Measurements from ENCODE around the gene HIVEP3.

HIVEP3 gene

DNA sequence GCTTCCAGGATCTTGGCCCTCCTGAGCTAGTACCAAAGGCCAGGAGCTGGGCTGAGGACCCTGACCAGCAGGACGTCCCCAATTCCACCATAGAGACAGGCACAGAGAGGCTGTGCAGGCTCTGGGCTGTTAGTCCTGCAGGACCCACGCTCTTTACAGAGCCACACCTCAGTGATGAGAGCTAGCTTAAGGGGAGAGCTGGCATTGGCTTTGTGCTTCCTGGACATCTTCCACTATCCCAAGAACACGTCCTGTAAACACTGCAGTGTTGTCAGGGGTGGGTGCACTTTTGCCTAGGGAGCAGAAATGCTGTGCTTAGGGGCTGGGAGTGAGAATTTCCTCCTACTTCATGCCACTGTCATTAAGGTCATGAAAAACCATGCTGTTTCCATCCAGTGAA is 342.5 kb downstream of the HIVEP3 start:
- DNase-seq, result no peak
- Histone ChIP-seq H3K4me1 (ENCODE audit: control insufficient read depth, low read depth, low read length) (no peaks in the 10 kb centered on the region), H4K5ac (ENCODE audit: low read length) (no peak overlapping the region), H3K79me1 (ENCODE audit: low read length) (no peaks in the 10 kb centered on the region), H3K36me3 (ENCODE audit: control insufficient read depth, insufficient read depth, low read length) (no peaks in the 10 kb centered on the region), H2BK5ac (ENCODE audit: low read length) (no peak overlapping the region), H3K9ac (ENCODE audit: low read length) (no peak overlapping the region), H3K79me2 (ENCODE audit: control insufficient read depth, insufficient read depth, low read length) (no peaks in the 10 kb centered on the region), H3K27ac (ENCODE audit: low read depth, low read length) (no peak overlapping the region), H3K4me2 (ENCODE audit: low read length) (no peak overlapping the region), H3K18ac (ENCODE audit: low read length) (no peak overlapping the region), H4K8ac (ENCODE audit: low read depth, low read length) (no peak overlapping the region), H2BK120ac (ENCODE audit: low read depth, low read length) (no peak overlapping the region), H3K23ac (ENCODE audit: low read length) (no peak overlapping the region), H3K4me3 (ENCODE audit: low read length) (no peak overlapping the region), H3K56ac (ENCODE audit: low read length) (no peak overlapping the region), H3K27me3 (ENCODE audit: insufficient read depth, low read length, poor library complexity) (no peaks in the 10 kb centered on the region), H2BK15ac (replicated peaks; ENCODE audit: low read depth) (no peak overlapping the region), H2AK5ac (ENCODE audit: low read length) (no peak overlapping the region), H3K4ac (ENCODE audit: low read depth, low read length) (no peak overlapping the region)
- WGBS (ENCODE audit: extremely low coverage, insufficient coverage, low lambda C conversion rate), result no CpG with 5 or more reads among the region's 3 CpGs

DNA sequence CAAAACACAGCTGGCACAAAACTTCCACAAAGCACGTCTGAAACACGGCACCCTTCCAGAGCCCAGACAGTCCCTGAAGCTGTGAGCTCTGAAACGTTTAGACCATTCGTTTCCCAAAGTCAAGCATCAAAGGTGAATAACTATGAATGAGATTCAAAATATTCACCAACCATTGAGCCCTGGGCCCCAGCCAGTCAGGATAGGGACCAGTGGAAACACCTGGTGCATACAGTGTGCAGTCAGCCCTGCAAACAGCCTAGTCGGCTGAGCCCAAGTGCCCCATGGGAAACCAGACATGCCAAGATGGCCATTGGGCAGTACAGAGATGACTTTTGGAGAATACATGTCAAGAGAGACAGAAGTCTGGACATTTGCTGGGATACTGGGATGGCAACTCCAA is 343.9 kb downstream of the HIVEP3 start:
- no peaks in the 10 kb centered on the region for H3K27me3 ChIP-seq (ENCODE audit: insufficient read depth, low read length, poor library complexity)
- H3K18ac ChIP-seq (ENCODE audit: low read length), result no peak overlapping the region
- H3K27ac ChIP-seq (ENCODE audit: low read depth, low read length), result no peak overlapping the region
- H3K4me1 ChIP-seq (ENCODE audit: control insufficient read depth, low read depth, low read length), result no peaks in the 10 kb centered on the region
- no peak overlapping the region for H3K4ac ChIP-seq (ENCODE audit: low read depth, low read length)
- H2BK120ac ChIP-seq (ENCODE audit: low read depth, low read length), result no peak overlapping the region
- H3K23ac ChIP-seq (ENCODE audit: low read length), result no peak overlapping the region
- H2BK15ac ChIP-seq (replicated peaks; ENCODE audit: low read depth), result no peak overlapping the region
- H2AK5ac ChIP-seq (ENCODE audit: low read length), result no peak overlapping the region
- H3K79me2 ChIP-seq (ENCODE audit: control insufficient read depth, insufficient read depth, low read length), result no peaks in the 10 kb centered on the region
- H4K5ac ChIP-seq (ENCODE audit: low read length), result no peak overlapping the region
- WGBS (ENCODE audit: extremely low coverage, insufficient coverage, low lambda C conversion rate), result no CpG with 5 or more reads among the region's 5 CpGs
- no peaks in the 10 kb centered on the region for H3K36me3 ChIP-seq (ENCODE audit: control insufficient read depth, insufficient read depth, low read length)
- no peak overlapping the region for H3K56ac ChIP-seq (ENCODE audit: low read length)
- H4K8ac ChIP-seq (ENCODE audit: low read depth, low read length), result no peak overlapping the region
- DNase-seq, result no peak
- no peaks in the 10 kb centered on the region for H3K79me1 ChIP-seq (ENCODE audit: low read length)
- H3K9ac ChIP-seq (ENCODE audit: low read length), result no peak overlapping the region
- no peak overlapping the region for H2BK5ac ChIP-seq (ENCODE audit: low read length)
- no peak overlapping the region for H3K4me2 ChIP-seq (ENCODE audit: low read length)
- H3K4me3 ChIP-seq (ENCODE audit: low read length), result no peak overlapping the region

DNA sequence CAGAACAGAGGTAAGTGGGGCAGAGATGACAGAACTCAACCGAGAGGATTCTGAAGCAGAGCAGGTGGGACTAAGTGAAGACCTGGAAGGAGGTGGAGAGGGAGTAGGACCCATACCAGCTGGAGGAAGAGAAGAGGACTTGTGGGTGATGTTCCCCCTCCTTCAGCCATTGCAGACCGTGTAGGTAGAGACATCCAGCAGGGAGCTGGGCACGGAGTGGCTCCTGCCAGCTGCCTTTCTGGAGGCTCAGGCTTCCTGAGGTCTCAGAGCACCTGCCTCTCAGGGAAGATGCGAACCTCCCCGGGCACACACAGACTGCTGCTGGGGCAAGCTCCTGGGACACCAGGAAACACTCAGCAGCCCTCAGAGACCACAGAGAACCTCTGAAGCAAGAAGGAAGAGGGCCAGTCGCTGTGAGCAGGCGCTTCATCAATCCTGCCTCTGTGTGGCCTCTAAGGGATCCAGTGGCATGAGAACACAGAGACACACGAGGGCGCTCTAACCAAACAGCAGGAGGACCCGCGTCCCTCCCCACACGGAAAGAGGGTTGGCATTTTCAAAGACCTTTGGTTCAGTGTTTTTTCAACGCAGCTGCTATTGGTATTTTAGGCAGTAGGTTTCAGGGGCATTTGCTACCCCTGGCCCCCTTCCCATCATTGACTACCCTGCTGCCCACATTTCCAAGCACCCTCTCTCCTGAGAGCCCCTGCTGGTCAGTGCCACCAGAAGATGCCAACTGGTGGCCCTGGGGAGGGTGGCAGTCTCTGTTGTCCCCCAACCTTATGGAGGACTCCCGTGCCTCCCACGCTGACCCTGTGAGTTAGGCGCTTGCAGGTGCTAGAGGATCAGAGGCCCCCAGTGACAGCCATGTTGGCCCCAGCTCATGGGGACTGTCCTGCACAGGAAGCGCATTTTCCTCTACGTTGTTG is 344.7 kb downstream of the HIVEP3 start:
- Histone ChIP-seq H3K79me1 (ENCODE audit: low read length) (no peaks in the 10 kb centered on the region), H3K27me3 (ENCODE audit: insufficient read depth, low read length, poor library complexity) (no peaks in the 10 kb centered on the region), H3K56ac (ENCODE audit: low read length) (no peak overlapping the region), H3K18ac (ENCODE audit: low read length) (no peak overlapping the region), H4K5ac (ENCODE audit: low read length) (no peak overlapping the region), H3K79me2 (ENCODE audit: control insufficient read depth, insufficient read depth, low read length) (no peaks in the 10 kb centered on the region), H2BK5ac (ENCODE audit: low read length) (no peak overlapping the region), H3K9ac (ENCODE audit: low read length) (no peak overlapping the region), H3K4me1 (ENCODE audit: control insufficient read depth, low read depth, low read length) (no peaks in the 10 kb centered on the region), H3K23ac (ENCODE audit: low read length) (no peak overlapping the region), H3K4me2 (ENCODE audit: low read length) (no peak overlapping the region), H2BK120ac (ENCODE audit: low read depth, low read length) (no peak overlapping the region), H3K4ac (ENCODE audit: low read depth, low read length) (no peak overlapping the region), H3K27ac (ENCODE audit: low read depth, low read length) (no peak overlapping the region), H4K8ac (ENCODE audit: low read depth, low read length) (no peak overlapping the region), H3K36me3 (ENCODE audit: control insufficient read depth, insufficient read depth, low read length) (no peaks in the 10 kb centered on the region), H2AK5ac (ENCODE audit: low read length) (no peak overlapping the region), H2BK15ac (replicated peaks; ENCODE audit: low read depth) (no peak overlapping the region), H3K4me3 (ENCODE audit: low read length) (no peak overlapping the region)
- no CpG with 5 or more reads among the region's 18 CpGs for WGBS (ENCODE audit: extremely low coverage, insufficient coverage, low lambda C conversion rate)
- DNase-seq, result peak; percentile 84

DNA sequence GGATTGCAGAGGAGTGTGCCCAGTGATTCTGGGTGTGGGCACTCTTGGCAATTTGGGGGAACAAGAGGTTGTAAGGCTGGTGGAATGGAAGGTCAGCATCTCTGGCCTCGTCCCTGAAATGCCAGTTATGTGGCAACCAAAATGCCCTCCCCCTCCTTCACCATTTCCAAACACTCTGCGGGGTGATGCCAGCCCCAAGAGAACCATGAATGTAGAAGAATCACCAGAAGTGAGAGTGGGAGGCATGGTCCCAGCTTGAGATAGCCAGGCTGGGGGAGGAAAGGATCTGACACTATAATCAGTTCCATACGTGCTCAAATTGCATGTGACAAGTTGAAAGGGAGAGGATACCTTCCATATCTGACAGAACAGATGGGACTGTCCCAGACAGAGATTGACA is 345.5 kb downstream of the HIVEP3 start:
- H2BK5ac ChIP-seq (ENCODE audit: low read length), result no peak overlapping the region
- no peaks in the 10 kb centered on the region for H3K27me3 ChIP-seq (ENCODE audit: insufficient read depth, low read length, poor library complexity)
- H3K4me2 ChIP-seq (ENCODE audit: low read length), result no peak overlapping the region
- H2BK120ac ChIP-seq (ENCODE audit: low read depth, low read length), result no peak overlapping the region
- H2BK15ac ChIP-seq (replicated peaks; ENCODE audit: low read depth), result no peak overlapping the region
- H4K5ac ChIP-seq (ENCODE audit: low read length), result no peak overlapping the region
- no peak overlapping the region for H3K4me3 ChIP-seq (ENCODE audit: low read length)
- H3K9ac ChIP-seq (ENCODE audit: low read length), result no peak overlapping the region
- no peak overlapping the region for H2AK5ac ChIP-seq (ENCODE audit: low read length)
- DNase-seq, result no peak
- no peak overlapping the region for H4K8ac ChIP-seq (ENCODE audit: low read depth, low read length)
- no peak overlapping the region for H3K23ac ChIP-seq (ENCODE audit: low read length)
- H3K18ac ChIP-seq (ENCODE audit: low read length), result no peak overlapping the region
- H3K79me2 ChIP-seq (ENCODE audit: control insufficient read depth, insufficient read depth, low read length), result no peaks in the 10 kb centered on the region
- no peak overlapping the region for H3K56ac ChIP-seq (ENCODE audit: low read length)
- no peaks in the 10 kb centered on the region for H3K4me1 ChIP-seq (ENCODE audit: control insufficient read depth, low read depth, low read length)
- no CpG with 5 or more reads among the region's 3 CpGs for whole genome bisulfite sequencing (ENCODE audit: extremely low coverage, insufficient coverage, low lambda C conversion rate)
- no peak overlapping the region for H3K27ac ChIP-seq (ENCODE audit: low read depth, low read length)
- H3K36me3 ChIP-seq (ENCODE audit: control insufficient read depth, insufficient read depth, low read length), result no peaks in the 10 kb centered on the region
- no peaks in the 10 kb centered on the region for H3K79me1 ChIP-seq (ENCODE audit: low read length)
- no peak overlapping the region for H3K4ac ChIP-seq (ENCODE audit: low read depth, low read length)

DNA sequence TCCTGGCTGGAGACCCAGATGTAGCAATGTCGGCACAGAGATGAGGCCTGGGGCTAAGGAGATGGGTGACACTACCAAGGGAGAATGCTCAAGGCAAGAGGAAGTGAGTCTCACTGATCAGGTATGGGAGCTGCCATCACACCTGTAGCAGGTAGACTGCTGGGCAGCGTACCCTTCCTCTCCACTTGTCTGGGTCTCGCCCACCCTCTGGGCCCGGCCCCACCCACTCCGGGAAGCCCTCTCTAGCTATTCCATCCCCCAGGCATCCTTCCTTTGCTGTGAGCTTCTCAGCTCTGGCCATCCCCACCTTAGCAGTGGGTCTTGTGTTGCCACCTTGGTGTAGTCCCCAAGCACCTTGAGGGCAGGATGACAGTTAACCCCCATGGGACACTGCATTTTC is 346.5 kb downstream of the HIVEP3 start:
- Histone ChIP-seq H3K18ac (ENCODE audit: low read length) (no peak overlapping the region), H3K4me1 (ENCODE audit: control insufficient read depth, low read depth, low read length) (no peaks in the 10 kb centered on the region), H3K79me1 (ENCODE audit: low read length) (no peaks in the 10 kb centered on the region), H2BK120ac (ENCODE audit: low read depth, low read length) (no peak overlapping the region), H3K27ac (ENCODE audit: low read depth, low read length) (no peak overlapping the region), H3K79me2 (ENCODE audit: control insufficient read depth, insufficient read depth, low read length) (no peaks in the 10 kb centered on the region), H3K4me2 (ENCODE audit: low read length) (no peak overlapping the region), H3K9ac (ENCODE audit: low read length) (no peak overlapping the region), H2AK5ac (ENCODE audit: low read length) (no peak overlapping the region), H2BK5ac (ENCODE audit: low read length) (no peak overlapping the region), H3K27me3 (ENCODE audit: insufficient read depth, low read length, poor library complexity) (no peaks in the 10 kb centered on the region), H3K4me3 (ENCODE audit: low read length) (no peak overlapping the region), H4K8ac (ENCODE audit: low read depth, low read length) (no peak overlapping the region), H3K36me3 (ENCODE audit: control insufficient read depth, insufficient read depth, low read length) (no peaks in the 10 kb centered on the region), H3K23ac (ENCODE audit: low read length) (no peak overlapping the region), H3K56ac (ENCODE audit: low read length) (no peak overlapping the region), H4K5ac (ENCODE audit: low read length) (no peak overlapping the region), H2BK15ac (replicated peaks; ENCODE audit: low read depth) (no peak overlapping the region), H3K4ac (ENCODE audit: low read depth, low read length) (no peak overlapping the region)
- DNase-seq, result no peak
- no CpG with 5 or more reads among the region's 5 CpGs for WGBS (ENCODE audit: extremely low coverage, insufficient coverage, low lambda C conversion rate)

DNA sequence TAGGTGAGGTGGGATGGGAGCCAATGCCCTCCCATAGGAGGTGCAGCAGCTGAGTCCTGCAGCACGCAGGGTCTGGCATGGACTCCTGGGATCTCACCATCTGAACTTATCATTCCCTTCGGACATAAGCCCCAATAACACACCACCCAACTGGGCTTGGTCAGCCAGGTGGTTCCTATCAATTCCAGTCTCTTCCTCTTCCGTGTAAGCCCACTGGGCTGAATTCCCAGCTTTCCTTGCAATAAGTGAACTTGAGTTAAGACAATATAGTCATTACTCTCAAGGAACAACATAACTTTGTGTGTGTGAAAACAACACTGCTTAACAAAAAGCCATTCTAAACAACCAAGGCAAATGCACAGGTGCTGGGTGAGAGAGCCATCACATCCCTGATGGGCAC is 347.7 kb downstream of the HIVEP3 start:
- no CpG with 5 or more reads among the region's 3 CpGs for WGBS (ENCODE audit: extremely low coverage, insufficient coverage, low lambda C conversion rate)
- no peaks in the 10 kb centered on the region for H3K36me3 ChIP-seq (ENCODE audit: control insufficient read depth, insufficient read depth, low read length)

More for the DNA sequence above, 347.7 kb downstream of the HIVEP3 start:
- Histone ChIP-seq H3K18ac (ENCODE audit: low read length) (no peak overlapping the region), H3K79me2 (ENCODE audit: control insufficient read depth, insufficient read depth, low read length) (no peaks in the 10 kb centered on the region), H2BK15ac (replicated peaks; ENCODE audit: low read depth) (no peak overlapping the region), H2BK120ac (ENCODE audit: low read depth, low read length) (no peak overlapping the region), H3K27me3 (ENCODE audit: insufficient read depth, low read length, poor library complexity) (no peaks in the 10 kb centered on the region), H3K56ac (ENCODE audit: low read length) (no peak overlapping the region), H2BK5ac (ENCODE audit: low read length) (no peak overlapping the region), H2AK5ac (ENCODE audit: low read length) (no peak overlapping the region), H4K8ac (ENCODE audit: low read depth, low read length) (no peak overlapping the region), H3K4me1 (ENCODE audit: control insufficient read depth, low read depth, low read length) (no peaks in the 10 kb centered on the region), H3K27ac (ENCODE audit: low read depth, low read length) (no peak overlapping the region), H3K4ac (ENCODE audit: low read depth, low read length) (no peak overlapping the region), H4K5ac (ENCODE audit: low read length) (no peak overlapping the region), H3K4me2 (ENCODE audit: low read length) (no peak overlapping the region), H3K79me1 (ENCODE audit: low read length) (no peaks in the 10 kb centered on the region), H3K23ac (ENCODE audit: low read length) (no peak overlapping the region), H3K4me3 (ENCODE audit: low read length) (no peak overlapping the region), H3K9ac (ENCODE audit: low read length) (no peak overlapping the region)
- DNase-seq, result no peak
